T-helper 2 cell (primary cell): ENCODE results near the gene MYCBP2.
A peak's percentile ranks its signal among the peaks of the same experiment; 100 is the strongest.
"Not testable (repeated sequence)": the region's sequence is repeated elsewhere in the genome, so short reads cannot be mapped to it uniquely, and the experiment has no call there.

Source experiments
- DNase-seq, 5 experiments: peaks; one replicate each; pipeline versions ENCODE4 v3.0.0 to v3.0.0-alpha.2; 2012 to 2022

The MYCBP2 gene

GRCh38 chr13:77289851-77290250 lies 37.0 kb downstream of the MYCBP2 start:
- DNase-seq = no peak

GRCh38 chr13:77285632-77286031 lies 41.3 kb downstream of the MYCBP2 start:
- not testable (repeated sequence) for DNase-seq

- DNase-seq = no peak
These were observed 41.8 kb downstream of the MYCBP2 start for GRCh38 chr13:77285098-77285497.

GRCh38 chr13:77274126-77274525 lies 52.8 kb downstream of the MYCBP2 start:
- no peak for DNase-seq

- DNase-seq = no peak
These were observed 57.8 kb downstream of the MYCBP2 start for GRCh38 chr13:77269141-77269540.

- no peak for DNase-seq
These were observed 59.5 kb downstream of the MYCBP2 start for GRCh38 chr13:77267362-77267761.

- no peak for DNase-seq
These were observed 61.6 kb downstream of the MYCBP2 start for GRCh38 chr13:77265336-77265735.

- no peak for DNase-seq
These were observed 64.7 kb downstream of the MYCBP2 start for GRCh38 chr13:77262198-77262597.

GRCh38 chr13:77250975-77251374 lies 75.9 kb downstream of the MYCBP2 start:
- no peak for DNase-seq

GRCh38 chr13:77245224-77245623 lies 81.7 kb downstream of the MYCBP2 start:
- not testable (repeated sequence) for DNase-seq

GRCh38 chr13:77239312-77239711 lies 87.6 kb downstream of the MYCBP2 start:
- no peak for DNase-seq

GRCh38 chr13:77235456-77236022 lies 91.4 kb downstream of the MYCBP2 start:
- peak in 1 of 5 experiments; percentile 15 for DNase-seq

- no peak for DNase-seq
These were observed 93.7 kb downstream of the MYCBP2 start for GRCh38 chr13:77233159-77233558.

GRCh38 chr13:77230560-77230959 lies 96.3 kb downstream of the MYCBP2 start:
- DNase-seq = no peak

- DNase-seq = no peak
These were observed 100.9 kb downstream of the MYCBP2 start for GRCh38 chr13:77225946-77226345.

GRCh38 chr13:77222909-77223308 lies 104.0 kb downstream of the MYCBP2 start:
- peak in 1 of 5 experiments; percentile 12 for DNase-seq

- peak in 1 of 5 experiments; percentile 60 for DNase-seq
These were observed 104.7 kb downstream of the MYCBP2 start for GRCh38 chr13:77222000-77222690.

GRCh38 chr13:77219401-77219800 lies 107.5 kb downstream of the MYCBP2 start:
- no peak for DNase-seq

- DNase-seq = no peak
These were observed 108.6 kb downstream of the MYCBP2 start for GRCh38 chr13:77218274-77218673.

- no peak for DNase-seq
These were observed 111.4 kb downstream of the MYCBP2 start for GRCh38 chr13:77215543-77215942.

- DNase-seq = peak in 1 of 5 experiments; percentile 50
These were observed 113.2 kb downstream of the MYCBP2 start for GRCh38 chr13:77213644-77214043.

GRCh38 chr13:77207943-77208342 lies 119.0 kb downstream of the MYCBP2 start:
- DNase-seq = no peak

- DNase-seq = not testable (repeated sequence)
These were observed 127.9 kb downstream of the MYCBP2 start for GRCh38 chr13:77198995-77199394.

- DNase-seq = no peak
These were observed 130.8 kb downstream of the MYCBP2 start for GRCh38 chr13:77196052-77196618.
